Astrocyte (in vitro differentiated cells and primary cell): Measurements from ENCODE around the gene KIRREL3. TPM values are rescaled to one million over a fixed set of nuclear protein-coding genes. Genes with fewer than 3 reads are reported as not detected.

Experiments
- DNase-seq: peaks from one replicate; pipeline ENCODE4 v3.0.0-alpha.2; 2010; ENCODE audit warnings: low read depth
- FAIRE-seq: peaks from 2 replicates; lab custom pipeline; 2011; peaks lifted over from hg19 to GRCh38; lab: Jason Lieb, UNC
- H2AFZ ChIP-seq: 2 replicates; pipeline ENCODE4 v1.6.0; 2012; ENCODE audit warnings: low read depth, low read length, inconsistent platforms
- H3K27ac ChIP-seq: 2 replicates; pipeline ENCODE4 v1.5.1; 2011; ENCODE audit warnings: low read depth, low read length, inconsistent platforms
- H3K27me3 ChIP-seq: 2 replicates; pipeline ENCODE4 v1.6.0; 2011; ENCODE audit warnings: low read length, inconsistent platforms; ENCODE audit not compliant: insufficient read depth
- H3K36me3 ChIP-seq: 2 replicates; pipeline ENCODE4 v1.5.1; 2011; ENCODE audit warnings: low read length, inconsistent platforms; ENCODE audit not compliant: insufficient read depth
- H3K4me1 ChIP-seq: 2 replicates; pipeline ENCODE4 v1.5.1; 2011; ENCODE audit warnings: low read length, inconsistent platforms; ENCODE audit not compliant: insufficient read depth
- H3K4me2 ChIP-seq: 2 replicates; pipeline ENCODE4 v1.6.0; 2012; ENCODE audit warnings: low read length, inconsistent platforms
- H3K4me3 ChIP-seq: 2 replicates; pipeline ENCODE4 v1.5.1; 2011; ENCODE audit warnings: low read depth, mild to moderate bottlenecking, low read length, inconsistent platforms; ENCODE audit not compliant: insufficient read depth
- H3K79me2 ChIP-seq: 2 replicates; pipeline ENCODE4 v1.6.0; 2012; ENCODE audit warnings: mild to moderate bottlenecking, low read length, inconsistent platforms; ENCODE audit not compliant: insufficient read depth
- H3K9ac ChIP-seq: 2 replicates; pipeline ENCODE4 v1.6.0; 2012; ENCODE audit warnings: mild to moderate bottlenecking, low read length, inconsistent platforms
- H3K9me3 ChIP-seq: 2 replicates; pipeline ENCODE4 v1.5.1; 2012; ENCODE audit warnings: low read depth, mild to moderate bottlenecking, low read length, inconsistent platforms; ENCODE audit not compliant: insufficient read depth
- H4K20me1 ChIP-seq: 2 replicates; pipeline ENCODE4 v1.6.0; 2012; ENCODE audit warnings: low read length, inconsistent platforms; ENCODE audit not compliant: insufficient read depth
- H3K27ac Mint-ChIP-seq: one replicate; pipeline ENCODE4 v1.8.0; 2021; ENCODE audit warnings: mild to moderate bottlenecking, mixed read lengths; ENCODE audit not compliant: unreplicated experiment
- H3K27me3 Mint-ChIP-seq: one replicate; pipeline ENCODE4 v1.8.0; 2021; ENCODE audit warnings: low read depth, mixed read lengths; ENCODE audit not compliant: unreplicated experiment
- H3K36me3 Mint-ChIP-seq: one replicate; pipeline ENCODE4 v1.8.0; 2021; ENCODE audit warnings: low read depth, mixed read lengths; ENCODE audit not compliant: unreplicated experiment
- H3K4me1 Mint-ChIP-seq: one replicate; pipeline ENCODE4 v1.8.0; 2021; ENCODE audit warnings: low read depth, mixed read lengths; ENCODE audit not compliant: unreplicated experiment
- H3K4me3 Mint-ChIP-seq: one replicate; pipeline ENCODE4 v1.8.0; 2021; ENCODE audit warnings: mild to moderate bottlenecking, moderate library complexity, mixed read lengths; ENCODE audit not compliant: unreplicated experiment
- H3K9me3 Mint-ChIP-seq: one replicate; pipeline ENCODE4 v1.8.0; 2021; ENCODE audit warnings: mild to moderate bottlenecking, mixed read lengths; ENCODE audit not compliant: unreplicated experiment
- CTCF ChIP-seq: IDR thresholded peaks from 2 replicates; pipeline ENCODE4 v1.5.1; 2011; ENCODE audit warnings: low read depth, mild to moderate bottlenecking, inconsistent platforms, low read length, moderate library complexity; ENCODE audit not compliant: insufficient read depth
- EZH2 ChIP-seq: IDR thresholded peaks from 2 replicates; pipeline ENCODE4 v1.6.1; 2012; ENCODE audit warnings: mild to moderate bottlenecking, low read length, inconsistent platforms; ENCODE audit not compliant: insufficient read depth
- total RNA-seq: library from RNA; stranded (reverse); gene quantifications from 2 replicates; pipeline ENCODE4 v1.2.1, GENCODE V29; 2021

KIRREL3 gene
- total RNA-seq, 1 donor from 2014 or later, result 0.91 TPM

- Mint-ChIP-seq H3K4me1 (no peaks in the 10 kb centered on the region), H3K27ac (no peak overlapping the region), H3K9me3 (peaks cover 3% of the 10 kb centered on the region), H3K4me3 (no peak overlapping the region), H3K36me3 (no peaks in the 10 kb centered on the region), H3K27me3 (peaks cover 51% of the 10 kb centered on the region)
- no peaks in the 10 kb centered on the region for H4K20me1 ChIP-seq
- no peak overlapping the region for H3K9ac ChIP-seq
- H3K4me3 ChIP-seq, result no peak overlapping the region
- no peaks in the 10 kb centered on the region for H3K36me3 ChIP-seq
- no peak for DNase-seq
- H2AFZ ChIP-seq, result no peak overlapping the region
- no peak for TF ChIP-seq CTCF
- TF ChIP-seq EZH2, result no peak
- no peaks in the 10 kb centered on the region for H3K9me3 ChIP-seq
- no peaks in the 10 kb centered on the region for H3K79me2 ChIP-seq
- no peak for FAIRE-seq
- H3K27ac ChIP-seq, result no peak overlapping the region
- peaks cover 2% of the 10 kb centered on the region for H3K27me3 ChIP-seq
- no peaks in the 10 kb centered on the region for H3K4me1 ChIP-seq
- H3K4me2 ChIP-seq, result no peak overlapping the region
Measured at GRCh38 chr11:126776119-126776518, 224.5 kb downstream of the KIRREL3 start.

- H3K4me3 Mint-ChIP-seq, result no peak overlapping the region
- Histone ChIP-seq H3K27ac (no peak overlapping the region), H3K79me2 (no peaks in the 10 kb centered on the region), H3K4me3 (no peak overlapping the region), H3K9ac (no peak overlapping the region), H3K36me3 (no peaks in the 10 kb centered on the region), H3K9me3 (no peaks in the 10 kb centered on the region), H4K20me1 (no peaks in the 10 kb centered on the region), H3K4me1 (no peaks in the 10 kb centered on the region), H2AFZ (no peak overlapping the region), H3K4me2 (no peak overlapping the region), H3K27me3 (peaks cover 2% of the 10 kb centered on the region)
- TF ChIP-seq CTCF (no peak), EZH2 (no peak)
- peaks cover 63% of the 10 kb centered on the region for H3K27me3 Mint-ChIP-seq
- H3K4me1 Mint-ChIP-seq, result no peaks in the 10 kb centered on the region
- H3K27ac Mint-ChIP-seq, result no peak overlapping the region
- H3K36me3 Mint-ChIP-seq, result no peaks in the 10 kb centered on the region
- DNase-seq (no peak), FAIRE-seq (no peak)
- peaks cover 3% of the 10 kb centered on the region for H3K9me3 Mint-ChIP-seq
Measured at GRCh38 chr11:126772267-126772666, 228.3 kb downstream of the KIRREL3 start.

GRCh38 chr11:126768702-126769101, 231.9 kb downstream of the KIRREL3 start:
- H3K4me1 ChIP-seq, result no peaks in the 10 kb centered on the region
- TF ChIP-seq EZH2, result no peak
- TF ChIP-seq CTCF, result no peak
- H3K27ac ChIP-seq, result no peak overlapping the region
- Mint-ChIP-seq H3K9me3 (peaks cover 6% of the 10 kb centered on the region), H3K4me3 (no peak overlapping the region), H3K36me3 (no peaks in the 10 kb centered on the region), H3K27ac (no peak overlapping the region), H3K27me3 (peaks cover 68% of the 10 kb centered on the region), H3K4me1 (no peaks in the 10 kb centered on the region)
- H2AFZ ChIP-seq, result no peak overlapping the region
- no peak overlapping the region for H3K9ac ChIP-seq
- no peaks in the 10 kb centered on the region for H3K9me3 ChIP-seq
- no peaks in the 10 kb centered on the region for H3K27me3 ChIP-seq
- no peak overlapping the region for H3K4me2 ChIP-seq
- FAIRE-seq (no peak), DNase-seq (no peak)
- no peak overlapping the region for H3K4me3 ChIP-seq
- H3K79me2 ChIP-seq, result no peaks in the 10 kb centered on the region
- no peaks in the 10 kb centered on the region for H3K36me3 ChIP-seq
- no peaks in the 10 kb centered on the region for H4K20me1 ChIP-seq
